GM18526 (cell line): ENCODE measurements around the gene HK3.

Experiments used
- POLR2A ChIP-seq: IDR thresholded peaks from 3 replicates; pipeline ENCODE4 v1.6.1; 2011; ENCODE audit not compliant: insufficient read length; ENCODE audit errors: extremely low read depth

The HK3 gene

DNA sequence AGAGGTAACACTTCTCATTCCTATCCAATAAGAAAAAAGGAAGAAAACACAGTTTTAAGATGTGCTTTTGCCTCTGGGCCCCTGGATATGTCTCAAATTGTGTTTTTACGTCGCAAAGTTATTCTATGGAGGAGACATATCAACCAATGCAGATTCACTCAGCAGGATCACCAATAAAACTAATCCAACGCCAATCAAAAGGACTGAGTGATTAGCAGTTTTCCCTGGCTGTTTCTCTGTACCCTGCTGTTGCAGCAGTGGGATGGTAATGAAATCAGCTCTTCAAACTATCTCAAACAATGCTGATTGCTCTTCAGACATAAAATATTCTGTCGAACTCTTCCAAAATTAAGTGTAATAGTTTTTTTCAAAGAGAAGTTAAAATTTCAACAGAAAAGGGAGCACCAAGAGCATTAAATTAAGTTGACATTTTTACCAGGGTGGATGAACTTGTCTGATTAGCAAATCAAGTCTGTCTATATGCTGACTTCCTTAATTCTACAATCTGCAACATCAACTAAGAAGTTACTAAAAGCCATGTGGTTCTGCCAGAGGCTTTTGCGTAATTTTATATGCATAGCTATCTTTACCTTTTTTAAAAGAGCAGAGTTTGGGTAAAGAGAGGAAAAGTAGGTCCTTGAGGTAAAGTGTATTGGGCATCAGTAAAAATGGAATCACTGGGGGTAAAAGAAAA, 9.7 kb upstream of the HK3 start:
- no peak for TF ChIP-seq POLR2A

DNA sequence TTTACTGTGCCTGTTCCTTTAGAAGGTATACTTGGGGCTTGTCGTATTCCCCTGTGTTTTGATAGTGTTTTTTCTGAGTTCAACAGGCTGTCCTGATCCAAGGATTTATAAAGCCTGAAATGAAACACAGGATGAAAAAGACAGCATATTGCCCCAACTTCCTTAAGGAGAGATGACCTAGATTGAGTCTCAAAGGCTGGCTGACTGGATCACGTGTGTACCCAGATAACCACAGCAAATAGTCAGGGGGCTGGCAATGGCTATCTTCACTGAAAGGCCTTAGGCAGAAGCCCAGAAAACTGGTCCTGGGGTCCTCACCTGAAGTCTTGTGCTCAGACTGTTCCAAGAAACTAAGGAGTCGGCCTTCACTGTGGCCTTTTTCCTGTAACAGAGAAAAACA, 7.7 kb upstream of the HK3 start:
- no peak for TF ChIP-seq POLR2A

DNA sequence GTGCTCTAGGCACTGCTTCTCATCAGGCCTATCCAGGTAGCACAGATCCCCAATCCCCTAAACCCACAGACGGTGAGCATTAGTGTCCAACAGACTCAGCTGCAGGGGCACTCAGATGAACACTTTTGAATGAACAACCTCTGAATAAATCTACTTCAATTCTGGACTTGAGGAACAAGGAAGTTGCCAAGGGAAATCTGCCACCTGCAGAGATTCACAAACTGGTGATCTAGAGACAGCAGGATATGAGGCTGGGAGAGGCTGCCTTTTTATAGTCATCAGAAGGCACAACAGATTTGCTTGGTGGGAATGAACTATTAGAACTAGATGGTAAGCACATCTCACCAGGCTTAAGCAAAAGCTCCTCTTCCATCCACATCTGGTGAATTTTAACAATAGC, 7.0 kb upstream of the HK3 start:
- TF ChIP-seq POLR2A = no peak

DNA sequence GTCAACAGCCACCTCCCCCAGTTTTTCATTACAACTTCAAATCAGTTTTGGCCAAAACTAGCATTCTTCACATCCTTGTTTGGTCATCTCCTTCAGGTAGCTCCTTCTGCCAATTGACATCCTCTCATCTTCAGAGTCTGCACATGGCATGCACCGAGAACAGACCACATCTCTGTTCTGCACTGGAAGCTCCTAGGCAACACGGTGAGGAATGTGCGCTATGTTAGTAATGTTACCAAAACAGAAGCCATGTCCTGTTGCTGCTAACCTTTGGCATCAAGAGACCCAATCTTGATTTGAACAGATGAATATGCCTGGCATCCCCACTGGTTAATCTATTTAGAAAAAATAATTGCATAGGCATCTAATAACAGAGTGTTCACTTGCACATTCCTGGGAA, 5.1 kb upstream of the HK3 start:
- no peak for TF ChIP-seq POLR2A

DNA sequence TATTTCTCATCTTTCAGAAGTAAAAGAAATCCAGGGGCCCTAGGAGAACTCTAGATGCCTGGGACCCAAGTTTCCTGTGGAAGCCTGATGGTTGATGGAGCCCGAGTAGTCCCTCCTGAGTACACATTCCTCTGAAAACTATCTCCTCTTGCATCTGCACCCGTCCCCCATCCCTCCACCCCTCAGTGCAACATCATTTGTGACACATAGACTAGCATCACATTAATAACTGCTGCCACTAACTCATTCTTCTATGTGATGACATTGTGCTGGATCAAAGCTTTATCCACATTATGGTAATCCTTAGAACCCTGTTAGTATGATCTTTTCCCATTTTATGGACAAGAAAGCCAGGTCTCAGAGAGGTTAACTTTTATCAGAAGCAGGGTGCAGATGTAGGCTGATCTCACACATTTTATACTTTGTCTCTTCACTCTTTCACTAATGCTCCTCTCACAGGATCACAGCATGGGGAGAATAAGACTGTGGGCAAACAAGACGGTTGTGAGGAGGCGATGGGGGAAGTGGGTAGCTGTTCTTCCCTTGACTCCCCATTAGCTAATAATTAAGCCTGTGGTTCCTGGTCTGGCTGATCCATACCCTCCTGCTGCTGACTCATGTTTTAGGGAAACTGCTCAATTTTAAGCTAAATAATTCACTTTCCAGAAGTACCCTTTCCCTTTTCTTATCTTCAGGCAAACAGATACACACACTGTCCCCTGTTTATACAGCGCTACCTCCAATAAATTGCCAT, 3.9 kb upstream of the HK3 start:
- no peak for TF ChIP-seq POLR2A

DNA sequence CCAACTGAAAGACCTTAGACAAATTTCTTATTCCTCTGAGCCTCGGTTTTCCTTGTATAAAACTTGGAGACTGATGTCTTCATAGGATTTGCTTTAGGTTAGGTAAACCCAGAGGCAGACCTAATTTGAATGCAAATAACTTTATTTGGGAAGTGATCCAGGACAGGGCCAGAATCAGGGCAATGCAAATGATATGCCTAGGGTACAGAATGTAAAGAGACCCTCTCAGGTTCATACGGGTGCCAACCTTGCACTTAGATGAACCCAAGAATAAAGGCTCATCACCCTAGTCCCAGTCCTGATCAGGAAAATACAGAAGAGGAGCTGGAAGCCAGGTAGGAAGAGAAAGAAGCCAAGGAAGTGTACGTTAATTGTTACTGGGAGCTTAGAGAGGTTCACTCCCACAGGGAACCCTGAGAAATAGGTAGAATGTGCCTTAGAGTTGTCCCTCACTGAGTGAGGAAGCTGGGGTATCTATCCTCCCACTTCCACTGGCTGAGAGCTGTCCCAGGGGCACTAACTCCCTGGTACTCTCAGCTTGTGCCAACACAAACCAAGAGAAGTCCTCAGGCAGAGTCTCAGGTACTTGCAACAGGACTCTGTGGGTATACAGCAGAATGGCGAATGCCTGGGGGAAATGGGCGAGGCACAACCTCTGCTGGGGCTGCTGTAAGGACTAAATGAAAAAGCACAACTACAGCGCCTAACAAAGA, 3.1 kb upstream of the HK3 start:
- TF ChIP-seq POLR2A = no peak

DNA sequence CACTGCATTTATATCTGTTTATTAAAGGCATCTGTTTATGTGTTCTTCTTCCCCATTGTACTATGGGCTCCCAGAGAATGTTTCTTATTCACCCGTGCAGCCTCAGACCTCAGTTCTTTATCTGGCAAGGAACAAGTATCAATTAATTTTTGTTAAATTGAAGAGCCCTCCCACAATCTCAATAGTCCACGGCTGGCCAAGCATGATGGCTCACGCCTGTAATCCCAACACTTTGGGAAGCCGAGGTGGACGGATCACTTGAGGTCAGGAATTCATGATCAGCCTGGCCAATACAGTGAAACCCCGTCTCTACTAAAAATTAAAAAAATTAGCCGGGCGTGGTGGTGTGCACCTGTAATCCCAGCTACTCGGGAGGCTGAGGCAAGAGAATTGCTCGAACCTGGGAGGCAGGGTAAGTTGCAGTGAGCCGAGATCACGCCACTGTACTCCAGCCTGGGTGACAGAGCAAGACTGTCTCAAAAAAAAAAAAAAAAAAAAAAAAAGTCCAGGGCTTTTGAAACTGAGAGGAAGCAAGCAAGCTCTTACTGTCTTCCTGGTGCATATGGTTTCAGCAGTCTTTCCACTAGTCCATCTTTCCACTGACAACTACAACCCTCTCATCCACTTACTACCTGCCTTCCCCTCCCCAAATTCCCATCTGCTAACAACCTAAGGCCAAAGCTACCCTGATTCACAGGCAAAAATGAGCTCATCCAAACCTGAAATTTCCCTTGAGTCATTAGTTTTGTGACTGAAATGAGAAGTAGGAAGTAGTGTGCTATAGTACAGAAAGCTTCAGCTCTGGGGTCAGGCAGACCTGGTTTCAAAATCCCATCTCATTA, 2.3 kb upstream of the HK3 start:
- no peak for TF ChIP-seq POLR2A

DNA sequence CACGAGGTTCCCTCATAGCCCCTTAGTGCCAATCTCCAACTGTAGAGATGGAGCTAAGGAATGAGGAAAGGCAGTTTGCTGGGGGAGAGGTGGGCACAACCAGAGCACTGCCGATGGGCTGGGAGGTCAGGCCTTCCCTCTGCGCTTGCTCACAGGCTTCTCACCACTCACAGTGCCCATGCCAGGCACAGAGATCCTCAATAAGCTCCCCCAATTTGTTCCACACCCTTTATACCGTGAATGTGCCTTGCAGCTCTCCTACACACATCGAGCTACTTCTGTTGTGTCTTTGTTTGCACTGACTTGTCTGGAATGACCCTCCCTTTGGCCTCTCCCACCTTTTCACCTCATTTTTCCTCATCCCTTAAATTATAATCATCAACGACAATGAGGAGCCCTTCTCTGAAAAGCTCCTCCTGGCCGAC, 1.6 kb upstream of the HK3 start:
- TF ChIP-seq POLR2A = no peak

DNA sequence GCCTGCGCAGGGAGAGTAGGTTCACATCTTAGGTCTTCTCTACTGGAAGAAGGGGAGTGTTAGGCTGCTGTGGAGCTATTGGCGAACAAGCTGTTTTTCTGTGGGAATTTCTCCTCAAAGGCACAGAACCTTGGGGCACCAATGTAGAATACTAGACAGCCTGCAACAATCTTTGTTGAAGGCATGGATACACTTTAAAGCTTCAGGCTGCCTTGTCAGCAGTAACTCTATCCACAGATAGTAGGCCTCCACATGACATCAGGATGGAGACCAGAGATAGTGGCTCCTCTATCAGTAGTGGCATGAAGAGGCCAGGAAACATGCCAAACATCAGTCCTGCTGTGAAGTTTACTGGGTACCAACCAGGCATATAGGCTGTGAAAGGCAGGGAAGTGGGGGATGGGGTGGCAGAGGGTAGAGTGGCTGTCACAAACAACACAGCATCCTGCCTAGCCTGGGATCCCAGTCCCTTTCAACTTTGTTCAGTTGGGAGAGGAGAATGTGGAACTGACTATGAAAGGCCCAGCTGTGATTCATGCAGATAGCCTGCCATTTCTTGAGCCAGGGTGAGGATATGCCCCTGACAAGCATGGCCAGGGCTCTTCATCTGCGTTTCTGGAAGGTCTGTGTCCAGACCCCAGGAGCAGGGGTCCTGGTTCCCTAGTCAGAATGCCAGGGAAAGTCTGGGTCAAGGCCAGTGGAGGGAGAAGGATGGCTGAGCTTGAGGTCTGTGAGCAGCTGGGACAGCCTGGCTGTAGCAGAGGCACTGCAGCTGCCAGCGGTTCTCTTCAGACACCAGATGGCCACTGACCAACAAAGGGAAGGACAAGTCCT, 1.0 kb upstream of the HK3 start:
- TF ChIP-seq POLR2A = no peak

DNA sequence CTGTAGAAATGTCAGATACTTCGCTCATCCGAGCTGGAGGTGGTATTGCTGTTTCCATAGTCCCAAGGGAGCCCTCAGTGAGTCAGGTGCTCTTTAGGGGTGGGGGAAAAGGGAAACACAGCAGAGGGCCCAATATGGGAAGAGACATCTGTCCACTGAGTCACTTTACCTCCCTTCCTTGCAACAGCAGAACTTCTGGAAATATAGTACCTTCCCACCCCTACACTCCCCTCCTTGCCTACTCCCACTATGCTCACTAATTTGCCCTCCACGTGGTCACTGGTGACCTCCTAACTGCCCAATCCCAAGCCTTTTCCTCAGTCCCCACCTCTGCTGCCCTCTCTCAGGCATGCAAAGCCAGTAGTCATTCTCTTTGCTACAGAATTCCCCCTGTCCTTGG, 1.9 kb downstream of the HK3 start:
- no peak for TF ChIP-seq POLR2A

DNA sequence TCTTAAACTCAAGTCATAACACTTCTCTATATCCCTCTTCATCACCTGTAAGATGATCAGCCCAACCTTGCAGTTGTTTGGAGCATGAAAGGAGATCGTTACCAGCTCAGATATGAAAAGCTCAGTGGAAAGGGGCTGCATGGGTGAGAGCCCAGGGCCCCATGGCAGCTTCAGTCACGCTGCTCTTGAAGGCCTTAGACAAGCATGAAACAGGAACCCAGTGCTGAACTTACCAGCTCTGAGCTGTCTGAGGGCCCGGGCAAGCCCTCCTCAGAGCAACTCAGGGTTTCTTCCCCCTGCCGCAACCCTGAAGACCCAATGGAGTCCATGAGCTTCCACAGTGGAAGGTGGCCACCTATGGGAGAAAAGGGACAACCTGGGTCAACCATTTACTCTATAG, 3.3 kb downstream of the HK3 start:
- TF ChIP-seq POLR2A = no peak

DNA sequence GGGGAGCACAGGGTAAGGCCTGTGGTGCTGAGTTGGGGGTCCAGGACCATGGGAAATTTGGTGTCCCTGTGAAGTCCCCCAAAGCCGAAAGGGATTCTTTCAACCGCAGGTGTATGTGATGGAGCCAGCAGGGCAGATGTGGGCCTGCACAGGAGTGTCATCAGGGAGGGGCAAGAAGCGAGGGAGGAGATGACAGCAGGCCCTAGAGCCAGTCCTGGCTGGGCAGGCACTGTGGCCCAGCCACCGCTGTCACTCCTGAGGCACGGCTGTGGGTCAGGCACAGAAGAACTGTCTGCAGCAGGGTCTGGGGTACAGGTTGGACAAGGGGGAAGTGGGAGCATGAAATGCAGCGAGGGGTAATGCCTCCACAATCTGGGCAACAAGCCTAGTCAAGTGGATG, 4.8 kb downstream of the HK3 start:
- TF ChIP-seq POLR2A = no peak

DNA sequence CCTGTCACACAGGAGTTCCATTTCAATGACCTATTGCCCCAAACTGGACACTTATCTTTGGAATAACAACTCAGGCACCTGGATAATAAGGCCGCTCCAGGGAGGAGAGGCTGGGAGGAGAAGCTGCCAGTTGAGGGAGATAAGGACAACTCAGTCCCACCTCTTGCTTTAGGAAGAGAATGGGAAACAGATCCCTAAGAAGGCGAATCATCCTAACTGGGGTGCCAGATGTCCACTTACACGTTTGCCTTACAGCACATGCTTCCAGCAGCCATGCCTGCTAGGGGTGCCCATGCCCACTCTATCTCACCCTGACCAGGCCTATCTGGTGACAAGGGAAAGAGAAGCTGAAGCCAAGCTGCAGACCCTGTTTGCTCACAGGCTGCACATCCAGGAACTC, 6.5 kb downstream of the HK3 start:
- TF ChIP-seq POLR2A = no peak

DNA sequence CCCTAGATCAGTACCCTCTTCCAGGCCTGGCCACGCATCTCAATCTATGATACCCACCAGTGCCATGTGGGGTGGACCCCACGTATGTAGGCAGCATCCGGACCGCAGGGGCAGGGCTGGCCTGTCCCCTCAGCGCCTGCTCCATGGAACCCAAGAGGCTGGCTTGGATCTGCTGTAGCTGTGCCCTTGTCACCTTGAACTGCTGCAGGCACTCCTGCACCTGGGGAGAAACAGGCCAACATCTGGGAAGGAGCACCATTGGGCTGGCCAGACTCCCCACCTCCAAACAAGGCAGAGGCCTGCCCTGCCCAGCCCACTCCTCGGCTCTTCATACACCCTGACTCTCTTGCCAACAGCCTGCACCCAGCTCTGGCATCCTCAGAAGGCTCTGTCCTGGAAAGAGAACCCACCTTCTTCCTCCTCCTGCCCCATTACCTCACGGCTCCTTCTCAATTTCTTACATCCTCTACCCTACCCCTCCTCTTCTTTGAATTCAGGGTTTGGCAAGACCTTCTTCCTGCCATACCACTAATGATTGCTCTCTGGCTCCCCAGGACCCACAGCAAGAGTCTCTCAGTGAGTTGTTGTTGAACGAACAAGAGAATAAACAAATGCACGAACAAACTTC, 7.7 kb downstream of the HK3 start:
- no peak for TF ChIP-seq POLR2A
